Hematopoietic multipotent progenitor cell (in vitro differentiated cells): Measurements from ENCODE around the gene CNGB1. TPM values are rescaled to one million over a fixed set of nuclear protein-coding genes. Genes with fewer than 3 reads are reported as not detected.
"Not testable (repeated sequence)": the region's sequence is repeated elsewhere in the genome, so short reads cannot be mapped to it uniquely, and the experiment has no call there.

Experiments
- DNase-seq, 3 donors: peaks; one replicate each; pipeline ENCODE4 v3.0.0-alpha.2; 2011 to 2015; ENCODE audit warnings: low read depth in 2 of 3, low spot score in 2 of 3
- total RNA-seq: library from RNA; depleted of rRNA; stranded (reverse); fragments of >200 nt; gene quantifications from one replicate; pipeline ENCODE4 v1.2.3, GENCODE V29; 2012

The CNGB1 gene
- total RNA-seq, 1 donor: not detected

DNA sequence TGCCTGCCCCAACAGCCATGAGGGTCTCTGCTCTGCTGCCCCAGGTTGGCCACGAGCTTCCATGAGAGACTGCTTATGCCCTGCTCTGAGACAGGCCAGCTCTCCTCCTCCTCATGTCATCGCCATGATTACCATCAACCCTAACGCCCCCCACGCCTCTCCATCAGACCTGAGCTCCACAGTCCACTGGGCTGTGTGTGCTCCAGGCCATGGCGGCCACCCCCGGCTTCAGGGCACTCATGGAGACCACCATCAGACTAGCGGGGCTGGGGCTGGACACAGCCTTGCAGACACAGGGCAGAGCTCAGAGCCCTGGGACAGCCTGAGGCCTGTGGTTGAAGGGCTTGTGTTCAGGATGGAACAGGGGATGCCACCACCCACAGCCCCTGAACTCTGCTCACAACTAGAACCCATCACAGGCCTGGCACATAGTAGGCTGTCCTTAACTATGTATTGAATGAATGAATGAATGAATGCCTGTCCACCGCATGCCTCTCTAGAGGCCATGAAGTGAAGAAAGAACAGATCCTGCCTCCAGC is 14.6 kb downstream of the CNGB1 start:
- no peak for DNase-seq

DNA sequence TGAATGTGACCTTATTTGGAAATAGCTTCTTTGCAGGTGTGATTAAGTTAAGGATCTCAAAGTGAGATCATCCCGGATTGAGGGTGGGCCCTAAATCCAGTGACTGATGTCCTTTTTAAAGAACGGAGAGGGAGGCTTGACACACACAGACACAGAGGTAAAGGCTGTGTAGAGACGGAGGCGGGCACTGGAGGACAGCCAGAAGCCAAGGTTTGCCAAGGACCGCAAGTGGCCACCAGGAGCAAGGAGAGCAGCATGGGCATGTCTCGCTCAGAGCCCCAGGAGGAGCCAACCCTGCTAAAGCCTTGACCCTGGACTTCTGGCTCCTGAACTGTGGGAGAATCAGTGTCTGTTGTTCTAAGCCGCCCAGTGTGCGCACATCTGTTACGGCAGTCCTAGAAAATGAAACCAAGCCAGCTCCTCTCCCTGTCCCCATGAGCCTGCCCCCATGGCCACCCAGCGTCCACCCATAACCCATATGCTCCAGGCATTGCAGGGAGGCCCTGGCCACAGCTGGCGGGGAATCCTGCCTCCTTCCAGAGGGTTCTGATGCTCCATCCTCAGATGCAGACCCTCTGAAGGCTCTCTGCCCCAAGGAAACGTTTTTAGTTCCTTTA is 15.2 kb downstream of the CNGB1 start:
- DNase-seq: no peak

DNA sequence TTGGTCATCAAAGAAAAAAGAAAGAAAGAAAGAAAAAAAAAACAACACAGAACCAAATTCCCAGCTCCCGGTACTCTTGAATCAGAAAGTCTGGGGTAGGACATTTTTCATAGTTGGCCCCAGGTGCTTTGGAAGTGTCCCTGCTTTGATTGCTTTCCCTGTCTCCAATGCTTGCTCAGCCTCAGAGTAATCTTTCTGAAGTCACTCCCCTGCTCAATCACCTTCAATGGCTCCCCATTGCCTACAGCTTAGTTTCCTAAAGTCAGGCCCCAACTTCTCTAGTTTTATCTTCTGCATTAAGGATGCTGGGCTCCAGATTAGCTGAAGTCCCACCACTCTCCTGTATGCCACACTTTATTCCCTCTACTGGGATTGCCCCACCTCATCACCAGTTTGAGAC is 17.1 kb downstream of the CNGB1 start:
- DNase-seq: no peak

DNA sequence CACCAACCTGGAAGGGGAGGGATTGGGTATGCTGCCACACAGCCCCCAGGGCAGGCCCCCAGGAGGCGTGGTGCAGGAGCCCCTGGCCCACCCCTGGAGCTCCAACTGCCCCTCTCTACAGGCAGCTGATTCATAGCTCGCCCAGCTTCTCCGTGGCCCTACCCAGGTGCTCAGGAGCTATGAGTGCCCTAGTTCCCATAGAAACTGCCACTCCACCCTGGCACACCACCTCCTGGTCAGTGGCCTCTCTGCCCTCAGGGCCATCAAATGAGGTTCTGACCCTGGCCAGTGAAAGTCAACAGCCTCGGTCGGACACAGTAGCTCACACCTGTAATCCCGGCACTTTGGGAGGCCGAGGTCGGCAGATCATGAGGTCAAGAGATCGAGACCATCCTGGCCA is 18.0 kb downstream of the CNGB1 start:
- no peak for DNase-seq

DNA sequence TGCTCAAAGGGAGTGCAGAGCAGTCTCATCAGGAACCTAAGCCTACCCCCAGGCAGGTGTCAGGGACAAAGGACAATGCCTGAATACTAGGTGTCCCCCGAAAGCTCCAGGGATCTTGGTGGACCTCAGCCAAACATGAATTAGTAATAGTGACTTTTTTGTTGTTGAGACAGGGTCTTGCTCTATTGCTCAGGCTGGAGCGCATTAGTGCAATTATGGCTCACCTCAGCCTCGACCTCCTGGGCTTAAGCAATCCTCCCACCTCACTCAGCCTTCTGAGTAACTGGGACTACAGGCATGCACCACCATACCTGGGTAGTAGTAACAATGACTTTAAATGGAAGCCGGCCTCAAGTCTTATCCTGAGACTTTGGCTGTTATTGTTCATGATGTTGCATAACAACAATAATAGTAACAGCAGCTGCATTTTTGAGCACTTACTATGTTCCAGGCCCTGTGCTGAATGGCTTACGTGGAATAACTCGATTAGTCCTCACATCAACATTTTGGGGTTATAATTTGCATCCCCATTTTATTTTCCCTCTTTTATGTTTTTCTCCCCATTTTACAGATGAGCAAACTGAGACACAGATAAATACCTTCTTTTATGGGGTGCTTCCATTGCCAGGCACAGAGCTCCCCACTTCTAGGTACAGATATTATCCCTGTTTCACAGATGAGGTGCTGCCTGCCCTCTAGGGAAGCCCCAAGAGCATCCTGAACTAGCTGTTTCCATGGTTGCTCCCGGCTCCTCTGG is 19.5 kb downstream of the CNGB1 start:
- DNase-seq: no peak

DNA sequence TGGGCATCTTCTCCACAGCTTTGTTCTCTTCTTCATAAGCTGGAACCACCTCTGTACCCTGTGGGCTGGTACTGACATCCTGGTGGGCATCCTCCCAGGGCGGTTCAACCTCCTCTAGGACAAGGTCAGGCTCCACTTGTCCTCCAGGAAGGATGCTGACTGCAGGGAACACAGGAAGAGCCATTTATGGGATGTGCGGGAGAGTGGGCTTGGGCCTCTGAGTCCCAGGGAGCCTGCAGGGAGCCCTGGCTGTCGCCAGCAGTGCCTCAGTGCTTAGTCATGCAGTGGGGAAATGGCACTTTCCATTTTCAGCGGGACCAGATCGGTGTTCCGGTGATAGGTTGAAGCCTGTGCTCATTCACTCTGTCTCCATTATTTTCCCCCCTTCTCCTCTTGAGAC is 20.5 kb downstream of the CNGB1 start:
- DNase-seq: no peak

DNA sequence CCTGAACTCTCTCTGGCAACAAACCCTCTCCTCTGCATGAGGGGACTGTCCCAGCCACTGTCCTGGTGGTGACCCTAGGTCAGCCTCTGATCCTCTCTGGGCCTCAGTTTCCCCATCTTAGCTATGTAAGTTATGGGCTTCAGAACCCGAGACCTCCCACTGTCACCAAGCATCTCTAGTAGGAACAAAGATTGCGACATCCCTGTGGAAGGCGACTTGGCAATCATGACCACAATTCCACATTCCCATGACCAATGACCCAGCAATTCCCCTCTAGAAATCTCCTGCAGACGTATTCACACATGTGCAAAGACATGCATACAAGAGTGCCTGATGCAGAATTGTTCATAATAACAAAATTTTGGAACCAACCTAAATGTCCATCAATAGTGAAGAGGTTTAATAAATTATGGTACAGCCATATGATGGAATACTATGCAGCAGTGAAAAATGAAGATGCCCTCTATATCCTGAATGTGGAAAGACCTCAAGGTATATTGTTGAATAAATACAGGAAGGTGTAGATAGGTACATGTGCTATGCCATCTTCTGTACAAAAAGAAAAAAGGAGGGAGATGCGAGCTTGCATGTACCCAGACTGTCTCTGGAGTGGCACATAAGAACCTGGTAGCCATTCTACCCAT is 21.2 kb downstream of the CNGB1 start:
- DNase-seq: no peak

DNA sequence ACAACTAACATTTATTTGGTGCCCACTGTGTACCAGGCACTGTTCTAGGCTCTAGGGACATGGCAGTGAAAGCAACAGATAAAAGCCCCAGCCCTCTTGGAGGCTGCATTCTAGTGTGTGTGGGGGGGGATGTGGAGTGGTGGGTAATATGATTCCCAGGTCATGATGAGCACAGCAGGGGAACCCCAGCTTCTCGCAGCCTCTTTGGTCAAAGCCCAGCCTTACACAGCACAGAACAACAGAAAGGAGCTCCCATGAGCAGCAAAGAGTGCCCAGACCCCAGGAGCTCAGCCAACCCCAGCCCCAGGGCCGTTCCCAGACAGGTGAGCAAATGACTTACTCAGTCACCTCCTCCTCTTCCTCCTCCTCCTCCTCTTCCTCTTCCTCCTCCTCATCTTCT is 21.9 kb downstream of the CNGB1 start:
- DNase-seq: no peak

DNA sequence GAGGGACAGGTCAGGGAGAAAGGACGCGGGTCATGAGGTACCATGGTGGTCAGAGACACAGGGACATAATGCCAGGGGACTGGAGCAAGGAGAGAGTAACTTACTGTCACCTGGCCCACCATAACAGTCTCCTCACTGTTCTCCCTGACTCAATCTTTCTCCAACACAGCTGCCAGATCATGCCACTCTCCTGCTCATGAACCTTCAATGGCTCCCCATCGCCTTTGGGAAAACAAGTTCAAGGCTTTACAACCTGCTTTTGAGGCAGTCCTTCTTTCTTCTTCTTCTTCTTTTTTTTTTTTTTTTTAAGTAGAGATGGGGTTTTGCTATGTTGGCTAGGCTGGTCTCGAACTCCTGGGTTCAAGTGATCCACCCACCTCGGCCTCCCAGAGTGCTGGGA is 22.9 kb downstream of the CNGB1 start:
- no peak for DNase-seq

DNA sequence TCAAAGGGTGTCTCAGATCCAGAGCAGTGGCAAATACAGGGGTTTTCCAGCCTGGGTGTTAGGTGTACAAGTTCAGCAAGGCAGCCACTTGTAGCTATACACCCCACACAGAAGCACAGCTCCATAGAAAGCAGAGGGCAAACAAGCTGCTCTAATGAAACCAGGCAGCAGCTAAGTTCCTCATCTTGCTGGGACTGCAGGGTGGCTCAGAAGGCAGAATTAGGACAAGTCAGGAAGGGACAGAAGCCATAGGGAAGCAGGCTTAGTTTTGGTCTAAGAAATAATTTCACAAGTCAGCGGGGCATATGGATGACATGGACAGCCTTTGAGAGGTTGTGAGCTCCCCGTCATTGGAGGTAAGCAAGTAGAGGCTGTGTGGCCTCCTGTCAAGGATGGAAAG is 23.7 kb downstream of the CNGB1 start:
- DNase-seq: no peak

DNA sequence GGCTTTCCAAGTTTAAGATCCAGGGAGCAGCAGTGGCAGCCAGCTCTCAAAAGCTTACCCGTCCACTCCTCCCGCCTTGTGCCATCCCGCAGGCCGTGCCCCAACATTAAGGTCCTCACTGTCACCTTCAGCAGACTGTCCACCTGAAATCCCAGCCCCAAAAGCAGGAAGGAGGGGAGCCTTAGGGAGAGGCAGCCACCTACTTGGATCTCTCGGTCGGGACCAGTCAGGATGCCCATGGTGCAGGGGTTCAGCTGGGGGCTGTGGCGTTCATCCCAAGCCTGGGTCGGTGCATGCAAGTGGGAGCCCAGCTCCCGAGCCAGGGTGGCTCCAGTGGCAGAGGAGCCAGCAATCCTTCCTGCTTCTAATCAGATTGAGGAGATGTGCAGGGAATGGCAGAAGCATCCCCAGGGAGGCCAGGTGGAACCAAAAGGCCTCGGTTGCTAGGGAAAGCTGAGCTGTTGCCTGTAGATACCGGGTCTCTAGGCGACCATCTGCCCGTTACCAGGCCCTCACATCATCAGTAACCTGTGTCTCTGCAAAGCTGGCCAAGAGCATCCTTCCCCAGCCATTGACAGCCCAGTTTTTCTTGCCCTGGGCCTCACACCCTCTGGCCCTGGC is 24.6 kb downstream of the CNGB1 start:
- no peak for DNase-seq

DNA sequence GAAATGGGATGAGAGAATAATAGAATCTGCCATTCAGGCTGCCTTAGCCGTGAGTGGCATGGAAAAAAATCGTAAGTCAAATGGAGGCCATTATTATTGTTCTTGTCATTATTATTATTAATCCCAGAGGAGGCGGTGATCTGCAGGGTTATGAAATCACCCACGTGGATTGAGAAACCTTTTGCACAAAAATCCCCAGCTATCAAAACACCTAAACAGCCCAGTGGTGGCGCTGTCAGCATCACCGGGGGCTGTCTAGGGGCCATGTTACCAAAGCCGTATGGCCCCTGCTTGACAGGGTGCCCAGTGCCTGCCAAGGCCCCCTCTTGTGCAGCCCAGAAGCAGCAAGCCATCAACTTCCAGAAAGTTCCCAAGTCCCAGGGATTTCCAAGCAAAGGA is 25.2 kb downstream of the CNGB1 start:
- no peak for DNase-seq

DNA sequence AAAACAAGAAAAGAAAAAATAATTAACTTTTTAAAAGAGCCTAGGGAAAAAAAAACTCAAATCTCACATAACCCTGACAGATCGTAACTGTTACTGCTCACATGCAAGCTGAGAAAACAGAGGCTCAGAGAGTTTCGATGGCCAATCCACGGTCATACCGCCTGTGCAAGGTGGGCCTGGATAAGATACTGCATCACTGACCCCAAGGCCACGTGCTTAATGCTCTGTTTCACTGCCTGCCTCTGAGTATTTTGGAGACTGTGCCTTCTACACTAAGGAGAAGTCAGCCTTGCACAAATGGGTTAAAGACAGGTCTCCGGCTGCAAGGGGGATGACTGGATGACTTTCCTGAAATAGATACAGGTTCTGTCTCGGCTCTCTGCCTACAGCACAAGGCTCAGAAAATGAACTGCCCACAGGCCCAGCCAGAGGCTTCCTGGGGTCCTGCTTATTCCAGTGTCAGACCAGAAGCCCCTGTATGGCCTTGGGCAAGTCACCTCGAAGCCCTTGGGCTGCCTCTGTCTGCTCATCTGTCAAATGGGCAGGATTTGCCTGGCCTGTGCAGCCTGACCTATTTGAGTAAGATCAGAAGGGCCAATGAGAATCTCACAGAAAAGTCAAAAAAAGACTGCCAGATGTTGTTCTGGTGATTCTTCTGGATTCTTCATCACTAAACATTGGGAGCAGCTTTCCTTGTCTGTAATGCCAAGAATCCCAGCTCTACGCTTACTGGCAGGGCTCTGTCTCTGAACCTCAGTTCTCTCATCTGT is 25.8 kb downstream of the CNGB1 start:
- DNase-seq: no peak

DNA sequence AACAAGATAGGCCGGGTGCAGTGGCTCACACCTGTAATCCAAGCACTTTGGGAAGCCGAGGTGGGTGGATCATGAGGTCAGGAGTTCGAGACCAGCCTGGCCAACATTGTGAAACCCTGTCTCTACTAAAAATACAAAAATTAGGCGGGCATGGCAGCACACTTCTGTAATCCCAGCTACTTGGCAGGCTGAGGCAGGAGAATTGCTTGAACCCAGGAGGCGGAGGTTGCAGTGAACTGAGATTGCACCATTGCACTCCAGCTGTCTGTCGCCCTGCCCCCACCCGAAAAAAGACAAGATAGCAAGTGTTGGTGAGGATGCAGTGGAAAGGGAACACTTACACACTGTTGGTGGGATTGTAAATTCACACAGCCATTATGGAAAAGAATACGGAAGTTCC is 27.5 kb downstream of the CNGB1 start:
- not testable (repeated sequence) for DNase-seq

DNA sequence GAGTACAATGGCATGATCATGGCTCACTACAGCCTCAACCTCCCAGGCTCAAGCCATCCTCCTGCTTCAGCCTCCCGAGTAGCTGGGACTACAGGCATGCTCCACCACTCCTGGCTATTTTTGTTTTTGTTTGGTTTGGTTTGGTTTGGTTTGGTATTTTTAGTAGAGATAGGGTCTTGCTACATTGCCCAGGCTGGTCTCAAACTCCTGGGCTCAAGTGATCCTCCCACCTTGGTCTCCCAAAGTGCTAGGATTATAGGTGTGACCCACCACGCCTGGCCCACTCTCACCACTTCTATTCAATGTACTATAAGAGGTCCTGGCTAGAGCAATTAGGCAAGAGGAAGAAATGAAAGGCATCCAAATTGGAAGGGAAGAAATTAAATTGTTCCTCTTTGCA is 29.0 kb downstream of the CNGB1 start:
- DNase-seq: not testable (repeated sequence)

DNA sequence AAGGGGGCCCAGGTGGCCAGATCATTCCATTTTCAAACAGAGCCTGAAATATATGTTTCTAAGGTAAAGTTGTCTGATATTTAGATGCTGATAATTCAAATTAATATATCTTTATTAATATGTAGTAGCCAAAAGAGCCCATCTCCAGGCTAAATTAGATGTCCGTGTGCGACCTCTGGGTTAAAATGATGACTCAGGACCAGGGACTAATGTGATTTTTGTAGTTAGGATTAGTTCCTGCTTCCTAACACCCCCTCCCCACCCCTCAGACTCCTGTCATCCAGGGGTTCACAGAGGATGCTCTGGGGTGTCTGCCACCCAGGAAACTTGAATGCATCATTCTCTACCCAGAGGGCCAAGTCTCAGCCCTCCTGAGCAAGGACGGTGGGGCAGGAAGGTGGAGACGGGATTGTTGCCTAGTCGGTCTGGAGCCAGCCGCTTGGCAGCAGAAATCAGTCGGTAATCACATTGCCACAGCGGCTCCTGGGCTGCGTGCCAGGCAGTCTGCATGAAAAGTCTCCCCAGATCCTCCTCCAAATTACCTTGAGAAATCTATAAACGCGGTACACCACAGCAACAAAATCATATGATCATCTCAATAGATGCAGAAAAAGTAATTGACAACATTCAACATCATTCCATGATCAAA is 29.8 kb downstream of the CNGB1 start:
- peak in 1 of 3 donors; percentile 21 for DNase-seq

DNA sequence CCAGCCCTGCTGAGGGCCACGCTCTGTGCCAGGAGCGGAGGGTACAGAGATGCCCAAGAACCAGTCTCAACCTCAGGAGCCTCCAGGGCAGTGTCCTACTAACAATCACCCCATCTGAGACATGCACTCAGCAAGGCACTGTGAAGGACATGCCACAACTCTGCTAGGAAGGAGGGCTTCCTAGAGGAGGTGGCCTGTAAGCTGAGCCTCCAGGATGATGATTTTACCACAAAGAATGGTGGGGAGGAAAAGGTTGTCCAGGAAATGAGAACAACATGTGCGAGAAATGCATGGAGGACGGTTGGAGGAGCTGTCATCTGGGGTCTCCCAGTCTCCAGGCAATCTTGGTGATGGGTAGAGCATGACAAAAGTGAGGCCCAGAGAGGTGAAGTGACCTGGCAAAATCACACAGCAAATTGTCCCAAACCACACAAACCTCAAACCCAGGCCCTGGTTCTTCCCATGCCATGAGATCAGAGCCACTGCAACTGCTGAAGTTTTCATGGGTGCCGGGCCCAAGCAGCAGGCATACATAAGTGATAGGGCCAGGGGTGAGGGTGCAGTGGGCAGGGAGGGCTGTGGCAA is 30.5 kb downstream of the CNGB1 start:
- DNase-seq: no peak

DNA sequence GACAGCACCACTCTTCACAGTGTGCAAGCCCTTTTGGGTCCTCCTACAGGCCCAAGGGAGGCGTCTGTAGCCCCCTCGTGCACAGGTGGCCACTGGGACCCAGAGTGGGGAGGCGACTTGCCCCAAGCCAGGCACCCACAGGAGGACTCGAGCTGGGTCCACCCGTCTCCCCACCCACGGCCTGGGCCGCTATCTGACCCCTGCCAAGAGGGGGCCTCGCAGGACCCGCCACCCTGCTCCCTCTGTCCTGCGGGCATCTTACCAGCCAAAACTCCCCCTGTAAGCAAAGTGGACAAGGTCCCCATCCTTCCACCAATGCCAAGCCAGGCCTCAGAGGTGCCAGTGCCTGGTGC is 31.1 kb downstream of the CNGB1 start:
- DNase-seq: no peak

DNA sequence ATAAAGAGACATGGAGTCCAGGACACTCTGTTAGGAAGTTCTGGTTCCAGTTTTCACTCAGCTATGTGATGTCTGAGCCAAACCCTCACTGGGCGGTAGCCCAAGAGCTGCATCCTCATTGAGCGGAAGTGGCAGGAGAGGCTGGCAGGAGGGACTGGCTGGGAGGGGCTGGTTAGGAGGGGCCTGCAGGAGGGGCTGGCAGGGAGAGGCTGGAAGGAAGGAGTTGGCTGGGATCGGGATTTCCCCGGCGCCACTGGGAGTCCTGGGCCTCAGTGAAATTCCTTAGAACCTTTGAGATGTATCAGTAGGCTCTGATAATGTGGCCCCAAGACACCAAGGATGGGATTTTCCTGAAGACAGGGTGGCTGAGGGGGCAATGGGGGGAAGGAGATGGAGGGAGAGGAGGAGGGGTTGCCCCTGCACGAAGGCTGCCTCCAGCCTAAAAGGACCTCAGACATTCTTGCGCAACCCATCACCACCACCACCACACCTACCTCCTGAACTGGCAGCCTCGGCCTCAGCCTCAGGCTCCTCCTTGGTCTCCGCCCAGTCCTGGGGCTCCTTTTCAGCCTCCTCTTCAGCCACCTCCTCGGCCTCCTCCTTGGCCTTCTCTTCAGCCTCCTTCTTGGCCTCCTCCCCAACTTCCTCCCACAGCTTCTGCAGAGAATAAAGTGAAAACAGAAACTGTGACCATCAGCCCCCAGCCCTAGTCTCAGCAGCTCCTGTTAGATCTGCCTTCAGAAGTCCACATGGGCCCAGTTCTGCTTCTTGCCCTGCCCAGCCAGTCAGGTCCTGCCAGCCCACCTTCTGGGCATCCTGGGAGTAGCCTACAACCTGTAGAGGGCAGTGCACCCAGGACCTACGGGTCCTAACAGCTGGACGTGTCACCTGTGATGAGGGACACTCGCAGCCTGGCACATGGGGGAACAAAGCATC is 31.7 kb downstream of the CNGB1 start:
- DNase-seq: no peak
